Cortex of kidney (tissue), 1 donor: Measurements from ENCODE around the gene TUBA1B.
"Not testable (repeated sequence)": the region's sequence is repeated elsewhere in the genome, so short reads cannot be mapped to it uniquely, and the experiment has no call there.

Experiments used
- DNase-seq: peaks from one replicate; lab custom pipeline; 2025; lab: John Stamatoyannopoulos, UW

Gene TUBA1B

GRCh38 chr12:49131051-49131893 lies at the start of gene TUBA1B:
Gene TUBA1B, minus strand, starts transcription at chr12:49131395. Its CDS starts 95 bp downstream, at chr12:49131300.
- no peak for DNase-seq

- no peak for DNase-seq
Observed at GRCh38 chr12:49174218-49174617, 43.0 kb upstream of the TUBA1B start.

GRCh38 chr12:49170924-49171323 lies 39.7 kb upstream of the TUBA1B start:
- DNase-seq, result no peak

- no peak for DNase-seq
Observed at GRCh38 chr12:49165114-49165513, 33.9 kb upstream of the TUBA1B start.

- DNase-seq, result not testable (repeated sequence)
Observed at GRCh38 chr12:49161901-49162300, 30.7 kb upstream of the TUBA1B start.

GRCh38 chr12:49161092-49161795 lies 30.0 kb upstream of the TUBA1B start:
- no peak for DNase-seq

- DNase-seq, result no peak
Observed at GRCh38 chr12:49160399-49160798, 29.2 kb upstream of the TUBA1B start.

- DNase-seq, result no peak
Observed at GRCh38 chr12:49154221-49154620, 23.0 kb upstream of the TUBA1B start.

GRCh38 chr12:49147384-49147783 lies 16.2 kb upstream of the TUBA1B start:
- no peak for DNase-seq

GRCh38 chr12:49146406-49146805 lies 15.2 kb upstream of the TUBA1B start:
- no peak for DNase-seq

- no peak for DNase-seq
Observed at GRCh38 chr12:49144384-49144783, 13.2 kb upstream of the TUBA1B start.

GRCh38 chr12:49138999-49139398 lies 7.8 kb upstream of the TUBA1B start:
- no peak for DNase-seq

GRCh38 chr12:49138587-49138986 lies 7.4 kb upstream of the TUBA1B start:
- no peak for DNase-seq

GRCh38 chr12:49137476-49137875 lies 6.3 kb upstream of the TUBA1B start:
- DNase-seq, result no peak

GRCh38 chr12:49136997-49137396 lies 5.8 kb upstream of the TUBA1B start:
- not testable (repeated sequence) for DNase-seq

GRCh38 chr12:49133590-49133989 lies 2.4 kb upstream of the TUBA1B start:
- no peak for DNase-seq

- DNase-seq, result no peak
Observed at GRCh38 chr12:49133014-49133413, 1.8 kb upstream of the TUBA1B start.

- DNase-seq, result no peak
Observed at GRCh38 chr12:49131894-49132461, 783 bp upstream of the TUBA1B start.

GRCh38 chr12:49130151-49131050 lies 794 bp downstream of the TUBA1B start:
- no peak for DNase-seq

GRCh38 chr12:49129332-49130150 lies 1.7 kb downstream of the TUBA1B start:
- DNase-seq, result no peak

GRCh38 chr12:49127971-49128370 lies 3.2 kb downstream of the TUBA1B start:
- not testable (repeated sequence) for DNase-seq
